ENCODE measurements around the gene ROBO1.

ROBO1 gene

GRCh38 chr3:79255702-79256101, 512.1 kb downstream of the ROBO1 start:
- no peak overlapping the region for H3K27ac ChIP-seq
- TF ChIP-seq ZFX (IDR thresholded peaks at IDR 0.05; ENCODE audit: borderline replicate concordance) (no peak), CTCF (IDR thresholded peaks at IDR 0.05) (no peak)

- TF ChIP-seq ZFX (IDR thresholded peaks at IDR 0.05; ENCODE audit: borderline replicate concordance): no peak
- no peak for TF ChIP-seq CTCF (IDR thresholded peaks at IDR 0.05)
Measured at GRCh38 chr3:79255292-79255691, 512.5 kb downstream of the ROBO1 start.

GRCh38 chr3:79253704-79254103, 514.1 kb downstream of the ROBO1 start:
- no peak for TF ChIP-seq CTCF (IDR thresholded peaks at IDR 0.05)
- no peak for TF ChIP-seq ZFX (IDR thresholded peaks at IDR 0.05; ENCODE audit: borderline replicate concordance)
- H3K27ac ChIP-seq: no peak overlapping the region

More at GRCh38 chr3:79255292-79255691, 512.5 kb downstream of the ROBO1 start:
- H3K27ac ChIP-seq: no peak overlapping the region

- TF ChIP-seq ZFX (IDR thresholded peaks at IDR 0.05; ENCODE audit: borderline replicate concordance) (no peak), CTCF (IDR thresholded peaks at IDR 0.05) (no peak)
- no peak overlapping the region for H3K27ac ChIP-seq
Measured at GRCh38 chr3:79253271-79253670, 514.5 kb downstream of the ROBO1 start.

- no peak for TF ChIP-seq CTCF (IDR thresholded peaks at IDR 0.05)
- TF ChIP-seq ZFX (IDR thresholded peaks at IDR 0.05; ENCODE audit: borderline replicate concordance): no peak
- H3K27ac ChIP-seq: no peak overlapping the region
Measured at GRCh38 chr3:79250746-79251145, 517.1 kb downstream of the ROBO1 start.

- no peak overlapping the region for H3K27ac ChIP-seq
- TF ChIP-seq ZFX (IDR thresholded peaks at IDR 0.05; ENCODE audit: borderline replicate concordance) (no peak), CTCF (IDR thresholded peaks at IDR 0.05) (no peak)
Measured at GRCh38 chr3:79249701-79250100, 518.1 kb downstream of the ROBO1 start.

GRCh38 chr3:79247725-79248043, 520.1 kb downstream of the ROBO1 start:
- H3K27ac ChIP-seq: no peak overlapping the region
- TF ChIP-seq ZFX (IDR thresholded peaks at IDR 0.05; ENCODE audit: borderline replicate concordance) (no peak), CTCF (IDR thresholded peaks at IDR 0.05) (no peak)
